Hindlimb muscle (tissue), 1 donor: ENCODE results near the gene SF3A2. TPM values are rescaled to one million over a fixed set of nuclear protein-coding genes. Genes with fewer than 3 reads are reported as not detected.

ENCODE experiments used
- DNase-seq: peaks from one replicate; pipeline ENCODE4 v3.0.0-alpha.2; 2013
- polyA plus RNA-seq: library from polyadenylated mRNA; unstranded; fragments of 120-200 nt; gene quantifications from one replicate; pipeline ENCODE4 v1.2.1, GENCODE V29; 2013; ENCODE audit not compliant: insufficient read length

SF3A2 gene
- polyA plus RNA-seq, 1 donor = 78.2 TPM

GRCh38 chr19:2240881-2241760 is 4.5 kb downstream of the SF3A2 start:
- no peak for DNase-seq

GRCh38 chr19:2242092-2242537 is 5.5 kb downstream of the SF3A2 start:
- DNase-seq = no peak

DNA sequence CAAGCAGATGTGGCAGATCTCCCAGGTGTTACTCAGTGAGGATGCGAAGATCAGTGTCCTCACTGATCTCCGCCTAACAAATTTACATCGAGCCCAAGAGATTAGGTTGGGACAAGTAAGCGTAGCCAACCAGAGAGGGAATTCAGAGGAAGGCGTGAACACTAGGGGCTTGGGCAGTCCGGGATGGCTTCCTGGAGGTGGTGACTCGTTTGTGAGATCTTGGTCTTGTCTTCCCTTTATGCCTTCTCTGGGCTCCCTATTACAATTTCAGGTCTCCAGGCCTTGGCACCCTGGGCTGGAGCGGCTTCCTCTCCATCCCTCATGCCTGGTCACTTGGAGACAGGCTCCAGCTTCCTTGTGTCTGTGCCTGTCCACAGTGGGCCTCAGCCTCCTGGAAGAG is 6.2 kb downstream of the SF3A2 start:
- DNase-seq = no peak

GRCh38 chr19:2243274-2244124 is 6.9 kb downstream of the SF3A2 start:
- DNase-seq = no peak

GRCh38 chr19:2244125-2244411 is 7.4 kb downstream of the SF3A2 start:
- DNase-seq = no peak

- no peak for DNase-seq
Measured at GRCh38 chr19:2244486-2244885, 7.9 kb downstream of the SF3A2 start.

- no peak for DNase-seq
Measured at GRCh38 chr19:2245273-2245672, 8.6 kb downstream of the SF3A2 start.

GRCh38 chr19:2246014-2246620 is 9.5 kb downstream of the SF3A2 start:
- no peak for DNase-seq

DNA sequence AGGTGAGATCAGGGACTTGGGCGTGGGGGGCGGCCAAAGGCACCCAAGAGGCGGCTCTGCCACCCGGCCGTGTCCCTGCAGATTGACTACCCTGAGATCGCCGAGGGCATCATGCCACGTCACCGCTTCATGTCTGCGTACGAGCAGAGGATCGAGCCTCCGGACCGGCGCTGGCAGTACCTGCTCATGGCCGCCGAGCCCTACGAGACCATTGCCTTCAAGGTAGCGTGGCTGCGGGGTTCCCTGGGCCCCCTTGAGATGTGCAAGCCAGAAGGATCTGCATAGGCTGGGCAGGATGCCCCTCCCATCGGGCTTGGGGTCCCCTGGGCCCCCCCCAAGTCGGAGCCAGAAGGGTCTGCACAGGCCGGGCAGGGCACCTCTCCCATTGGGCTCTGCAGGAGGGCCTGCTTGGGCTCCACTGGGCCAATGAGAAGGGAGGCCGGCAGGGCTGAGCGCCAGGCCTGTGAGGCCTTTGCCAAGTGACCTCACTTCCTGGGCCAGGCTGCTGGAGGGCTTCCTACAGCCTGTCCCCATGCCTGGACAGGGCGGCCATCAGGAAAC is 10.3 kb downstream of the SF3A2 start:
- no peak for DNase-seq

DNA sequence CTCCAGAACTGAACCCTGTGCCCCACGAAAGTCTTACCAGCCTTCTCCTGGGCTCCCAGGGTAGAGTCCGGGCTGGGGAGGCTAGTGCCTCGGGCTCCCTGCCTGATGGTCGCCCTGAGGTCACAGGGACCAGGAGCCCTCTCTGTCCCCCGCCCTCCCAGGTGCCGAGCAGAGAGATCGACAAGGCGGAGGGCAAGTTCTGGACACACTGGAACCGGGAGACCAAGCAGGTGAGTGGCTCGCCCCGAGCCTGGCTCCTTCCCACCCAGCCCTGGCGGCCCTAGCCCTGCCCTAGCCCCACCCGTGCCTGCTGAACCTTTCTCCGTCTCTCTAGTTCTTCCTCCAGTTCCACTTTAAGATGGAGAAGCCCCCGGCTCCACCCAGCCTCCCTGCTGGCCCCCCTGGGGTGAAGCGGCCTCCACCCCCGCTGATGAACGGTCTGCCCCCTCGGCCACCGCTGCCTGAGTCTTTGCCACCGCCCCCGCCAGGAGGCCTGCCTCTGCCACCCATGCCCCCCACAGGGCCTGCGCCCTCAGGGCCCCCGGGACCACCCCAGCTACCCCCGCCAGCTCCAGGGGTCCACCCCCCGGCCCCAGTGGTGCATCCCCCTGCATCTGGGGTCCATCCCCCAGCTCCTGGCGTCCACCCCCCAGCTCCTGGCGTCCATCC is 10.9 kb downstream of the SF3A2 start:
- DNase-seq = no peak

- DNase-seq = no peak
Measured at GRCh38 chr19:2248136-2249009, 11.7 kb downstream of the SF3A2 start.

DNA sequence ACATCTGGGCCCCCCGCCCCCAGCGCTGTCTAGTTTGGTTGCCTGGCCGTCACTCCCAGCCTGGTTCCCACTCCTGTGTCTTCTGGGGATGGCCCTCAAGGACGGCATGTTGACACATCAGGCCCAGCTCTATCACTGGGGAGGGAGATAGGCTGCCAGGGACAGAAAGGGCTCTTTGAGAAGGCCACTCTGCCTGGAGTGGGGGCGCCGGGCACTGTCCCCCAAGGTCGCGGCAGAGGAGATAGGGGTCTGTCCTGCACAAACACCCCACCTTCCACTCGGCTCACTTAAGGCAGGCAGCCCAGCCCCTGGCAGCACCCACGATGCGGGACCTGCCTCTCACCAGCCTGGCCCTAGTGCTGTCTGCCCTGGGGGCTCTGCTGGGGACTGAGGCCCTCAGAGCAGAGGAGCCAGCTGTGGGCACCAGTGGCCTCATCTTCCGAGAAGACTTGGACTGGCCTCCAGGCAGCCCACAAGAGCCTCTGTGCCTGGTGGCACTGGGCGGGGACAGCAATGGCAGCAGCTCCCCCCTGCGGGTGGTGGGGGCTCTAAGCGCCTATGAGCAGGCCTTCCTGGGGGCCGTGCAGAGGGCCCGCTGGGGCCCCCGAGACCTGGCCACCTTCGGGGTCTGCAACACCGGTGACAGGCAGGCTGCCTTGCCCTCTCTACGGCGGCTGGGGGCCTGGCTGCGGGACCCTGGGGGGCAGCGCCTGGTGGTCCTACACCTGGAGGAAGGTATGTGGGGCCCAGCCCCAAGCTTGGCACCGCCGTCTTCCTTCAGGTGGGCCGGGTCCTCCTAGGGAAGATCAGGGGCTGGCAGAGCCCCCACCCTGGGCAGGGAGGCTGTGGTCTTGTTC is 12.6 kb downstream of the SF3A2 start, which contains the start of gene AMH:
Gene AMH (plus strand): TSS at position 314 of the 857 bp plus-strand sequence. CDS start 10 bp downstream, at position 324.
- DNase-seq = no peak

DNA sequence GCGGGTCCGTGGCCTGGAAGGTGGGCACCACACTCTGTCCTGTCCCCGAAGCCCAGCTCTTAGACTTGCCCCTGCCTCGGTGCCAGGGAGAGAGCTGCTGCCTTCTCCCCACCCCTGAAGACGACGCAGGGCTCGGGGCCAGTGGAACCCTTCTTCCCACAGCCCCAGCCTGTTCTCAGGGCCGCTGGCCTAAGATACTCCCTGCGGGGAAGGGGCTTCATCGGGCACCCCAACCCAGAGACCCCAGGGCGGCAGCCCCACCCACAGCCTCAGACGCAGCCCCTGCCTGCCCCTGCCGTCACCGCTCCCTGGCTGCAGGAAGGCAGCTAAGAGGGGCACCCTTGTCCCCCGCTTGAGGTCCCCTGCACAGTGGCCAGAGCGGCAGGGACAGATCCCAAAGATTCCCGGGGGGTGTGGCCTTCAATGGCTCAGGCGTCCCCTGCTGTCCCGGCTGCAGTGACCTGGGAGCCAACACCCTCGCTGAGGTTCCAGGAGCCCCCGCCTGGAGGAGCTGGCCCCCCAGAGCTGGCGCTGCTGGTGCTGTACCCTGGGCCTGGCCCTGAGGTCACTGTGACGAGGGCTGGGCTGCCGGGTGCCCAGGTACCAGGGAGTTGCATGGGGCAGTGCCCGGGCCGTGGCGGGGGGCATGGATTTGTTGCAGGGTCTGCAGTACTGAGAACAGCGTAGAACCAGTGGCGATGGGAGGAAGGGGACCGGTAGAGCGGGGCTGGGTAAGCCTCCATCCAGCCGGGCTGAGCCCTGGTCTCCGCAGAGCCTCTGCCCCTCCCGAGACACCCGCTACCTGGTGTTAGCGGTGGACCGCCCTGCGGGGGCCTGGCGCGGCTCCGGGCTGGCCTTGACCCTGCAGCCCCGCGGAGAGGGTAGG is 13.5 kb downstream of the SF3A2 start:
- no peak for DNase-seq

DNA sequence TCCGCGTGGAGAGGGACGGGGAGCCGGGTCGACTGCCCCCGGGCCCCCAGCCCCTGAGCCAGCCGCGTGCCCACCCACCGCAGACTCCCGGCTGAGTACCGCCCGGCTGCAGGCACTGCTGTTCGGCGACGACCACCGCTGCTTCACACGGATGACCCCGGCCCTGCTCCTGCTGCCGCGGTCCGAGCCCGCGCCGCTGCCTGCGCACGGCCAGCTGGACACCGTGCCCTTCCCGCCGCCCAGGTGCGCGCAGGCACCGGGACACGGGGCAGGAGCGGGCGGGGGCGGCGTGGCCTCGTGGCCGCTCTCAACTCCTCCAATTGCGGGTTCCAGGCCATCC is 14.1 kb downstream of the SF3A2 start:
- DNase-seq = no peak

DNA sequence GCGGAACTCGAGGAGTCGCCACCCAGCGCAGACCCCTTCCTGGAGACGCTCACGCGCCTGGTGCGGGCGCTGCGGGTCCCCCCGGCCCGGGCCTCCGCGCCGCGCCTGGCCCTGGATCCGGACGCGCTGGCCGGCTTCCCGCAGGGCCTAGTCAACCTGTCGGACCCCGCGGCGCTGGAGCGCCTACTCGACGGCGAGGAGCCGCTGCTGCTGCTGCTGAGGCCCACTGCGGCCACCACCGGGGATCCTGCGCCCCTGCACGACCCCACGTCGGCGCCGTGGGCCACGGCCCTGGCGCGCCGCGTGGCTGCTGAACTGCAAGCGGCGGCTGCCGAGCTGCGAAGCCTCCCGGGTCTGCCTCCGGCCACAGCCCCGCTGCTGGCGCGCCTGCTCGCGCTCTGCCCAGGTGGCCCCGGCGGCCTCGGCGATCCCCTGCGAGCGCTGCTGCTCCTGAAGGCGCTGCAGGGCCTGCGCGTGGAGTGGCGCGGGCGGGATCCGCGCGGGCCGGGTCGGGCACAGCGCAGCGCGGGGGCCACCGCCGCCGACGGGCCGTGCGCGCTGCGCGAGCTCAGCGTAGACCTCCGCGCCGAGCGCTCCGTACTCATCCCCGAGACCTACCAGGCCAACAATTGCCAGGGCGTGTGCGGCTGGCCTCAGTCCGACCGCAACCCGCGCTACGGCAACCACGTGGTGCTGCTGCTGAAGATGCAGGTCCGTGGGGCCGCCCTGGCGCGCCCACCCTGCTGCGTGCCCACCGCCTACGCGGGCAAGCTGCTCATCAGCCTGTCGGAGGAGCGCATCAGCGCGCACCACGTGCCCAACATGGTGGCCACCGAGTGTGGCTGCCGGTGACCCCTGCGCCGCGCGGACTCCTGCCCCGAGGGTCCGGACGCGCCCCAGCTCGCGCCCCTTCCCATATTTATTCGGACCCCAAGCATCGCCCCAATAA is 14.8 kb downstream of the SF3A2 start:
- DNase-seq = no peak

GRCh38 chr19:2252055-2252796 is 15.6 kb downstream of the SF3A2 start:
- DNase-seq = no peak

DNA sequence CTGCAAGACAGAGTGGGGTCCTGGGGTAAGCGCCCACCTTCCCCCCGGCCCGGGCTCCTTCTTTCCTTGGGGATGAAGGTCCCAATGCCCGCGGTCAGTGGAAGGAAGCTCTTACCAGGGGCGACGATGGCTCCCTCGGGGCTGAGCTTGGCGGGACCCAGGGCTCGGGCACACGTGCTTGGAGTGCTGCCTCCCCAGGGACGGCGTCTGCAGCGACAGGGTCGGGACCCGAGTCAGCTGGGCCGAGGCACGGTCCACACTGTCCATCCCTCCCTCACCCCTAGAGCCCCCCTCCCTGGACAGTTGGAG is 16.1 kb downstream of the SF3A2 start:
- DNase-seq = no peak
